Measurements from ENCODE around the gene SORT1. TPM values are rescaled to one million over a fixed set of nuclear protein-coding genes. Genes with fewer than 3 reads are reported as not detected.

The SORT1 gene
- total RNA-seq, 4 donors from 2014 or later: 66.6 to 142 (median 105) TPM

DNA sequence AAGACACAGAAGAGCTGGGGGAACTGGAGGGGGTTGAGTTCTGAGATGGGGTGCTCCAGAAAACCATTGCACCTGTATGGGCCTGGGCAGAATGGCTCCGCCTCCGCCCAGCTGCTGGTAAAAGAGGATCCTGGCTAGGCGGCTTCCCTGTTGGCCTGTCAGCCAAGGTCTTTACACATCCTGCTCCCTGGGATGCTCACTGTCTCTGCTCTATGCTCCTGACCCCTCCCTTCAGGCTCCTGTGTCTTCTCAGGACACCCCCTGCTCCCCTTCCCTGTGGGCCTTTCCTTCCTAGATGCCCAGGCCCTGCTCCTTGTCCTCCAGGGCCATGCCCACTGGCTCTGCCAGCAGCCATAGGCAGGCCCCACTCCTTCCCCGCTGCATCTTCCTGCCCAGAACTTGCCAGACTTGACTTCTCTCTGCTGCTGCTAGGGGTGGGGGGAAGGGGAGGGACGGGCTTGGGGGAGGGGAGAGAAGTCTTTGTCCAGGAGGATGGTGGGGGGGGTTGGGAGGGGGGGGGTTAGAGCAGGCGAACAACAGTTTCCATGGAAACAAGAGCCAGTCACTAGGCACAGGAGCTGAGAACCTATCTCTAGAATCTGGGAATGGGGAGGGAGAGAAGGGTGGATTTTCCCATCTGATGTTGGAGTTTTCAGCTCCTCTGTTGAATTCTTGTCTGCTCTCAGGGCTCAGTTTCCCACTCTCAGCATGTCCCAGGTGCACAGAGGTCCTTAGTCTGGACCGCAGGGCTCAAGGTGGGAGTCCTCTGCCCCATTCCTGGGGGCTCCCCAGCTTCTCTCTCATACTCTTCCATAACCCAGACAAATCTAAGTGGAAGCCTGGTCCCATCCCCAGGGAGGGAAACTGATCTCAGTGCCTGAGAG, 137.8 kb downstream of the SORT1 start:
- TF ChIP-seq EP300 (IDR thresholded peaks at IDR 0.05): no peak
- TF ChIP-seq, protein P1, sequence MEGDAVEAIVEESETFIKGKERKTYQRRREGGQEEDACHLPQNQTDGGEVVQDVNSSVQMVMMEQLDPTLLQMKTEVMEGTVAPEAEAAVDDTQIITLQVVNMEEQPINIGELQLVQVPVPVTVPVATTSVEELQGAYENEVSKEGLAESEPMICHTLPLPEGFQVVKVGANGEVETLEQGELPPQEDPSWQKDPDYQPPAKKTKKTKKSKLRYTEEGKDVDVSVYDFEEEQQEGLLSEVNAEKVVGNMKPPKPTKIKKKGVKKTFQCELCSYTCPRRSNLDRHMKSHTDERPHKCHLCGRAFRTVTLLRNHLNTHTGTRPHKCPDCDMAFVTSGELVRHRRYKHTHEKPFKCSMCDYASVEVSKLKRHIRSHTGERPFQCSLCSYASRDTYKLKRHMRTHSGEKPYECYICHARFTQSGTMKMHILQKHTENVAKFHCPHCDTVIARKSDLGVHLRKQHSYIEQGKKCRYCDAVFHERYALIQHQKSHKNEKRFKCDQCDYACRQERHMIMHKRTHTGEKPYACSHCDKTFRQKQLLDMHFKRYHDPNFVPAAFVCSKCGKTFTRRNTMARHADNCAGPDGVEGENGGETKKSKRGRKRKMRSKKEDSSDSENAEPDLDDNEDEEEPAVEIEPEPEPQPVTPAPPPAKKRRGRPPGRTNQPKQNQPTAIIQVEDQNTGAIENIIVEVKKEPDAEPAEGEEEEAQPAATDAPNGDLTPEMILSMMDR (IDR thresholded peaks at IDR 0.05): no peak
- TF ChIP-seq POLR2AphosphoS5 (IDR thresholded peaks at IDR 0.05): no peak
- no peak for TF ChIP-seq POLR2A (IDR thresholded peaks at IDR 0.05)
- Histone ChIP-seq H3K4me1 (peaks cover 0 to 33% (median 6%) of the 10 kb centered on the region in 3 donors), H3K4me3 (no peak overlapping the region), H3K27me3 (no peaks in the 10 kb centered on the region), H3K36me3 (peaks cover 0 to 52% of the 10 kb centered on the region in 2 donors), H3K27ac (no peak overlapping the region), H3K9me3 (no peaks in the 10 kb centered on the region)
- WGBS, 2 donors (ENCODE audit: low coverage in 1 of 2): 20 to 96% methylated on average over 1 to 3 of the region's 7 CpGs
- no peak for ATAC-seq

Other genes starting within 250 kb of the SORT1 start
- gene SARS1, start 184.0 kb downstream of the SORT1 start, total RNA-seq: 100 to 1,000 TPM; 154 to 187 (median 158) TPM
- gene CELSR2, start 148.4 kb downstream of the SORT1 start, total RNA-seq: 10 to 100 TPM in 2 of 4 donors, 1 to 10 TPM in 2; 5.7 to 18.6 (median 9.1) TPM
- gene PSRC1, start 114.8 kb downstream of the SORT1 start, total RNA-seq: 10 to 100 TPM in 2 of 4 donors, 1 to 10 TPM in 2; 6.9 to 26.9 (median 10.3) TPM
- gene MYBPHL, start 90.9 kb downstream of the SORT1 start, total RNA-seq: under 1 TPM in 1 of 4 donors, not detected in 3; 0.46 TPM
- 10 to 100 TPM; 28.2 to 61.5 (median 30.4) TPM for gene PSMA5, start 28.5 kb upstream of the SORT1 start, total RNA-seq
- 1 to 10 TPM; 2.0 to 8.4 (median 4.2) TPM for gene SYPL2, start 68.6 kb upstream of the SORT1 start, total RNA-seq
- 1 to 10 TPM; 1.6 to 2.7 (median 2.5) TPM for gene ATXN7L2, start 86.0 kb upstream of the SORT1 start, total RNA-seq
- 10 to 100 TPM in 3 of 4 donors, 1 to 10 TPM in 1; 8.3 to 15.9 (median 10.7) TPM for gene CYB561D1, start 96.2 kb upstream of the SORT1 start, total RNA-seq
- 10 to 100 TPM in 3 of 4 donors, 1 to 10 TPM in 1; 7.7 to 19.3 (median 14.7) TPM for gene AMIGO1, start 111.8 kb upstream of the SORT1 start, total RNA-seq
- not detected for gene GPR61, start 142.0 kb upstream of the SORT1 start, total RNA-seq
- gene GNAI3, start 150.7 kb upstream of the SORT1 start, total RNA-seq: 1 to 10 TPM; 6.6 to 9.4 (median 8.0) TPM
- not detected for gene GNAT2, start 221.7 kb upstream of the SORT1 start, total RNA-seq
- 10 to 100 TPM; 28.9 to 38.0 (median 35.6) TPM for gene AMPD2, start 221.9 kb upstream of the SORT1 start, total RNA-seq